CD4-positive, alpha-beta memory T cell (primary cell): Measurements from ENCODE around the gene DUSP14. TPM values are rescaled to one million over a fixed set of nuclear protein-coding genes. Genes with fewer than 3 reads are reported as not detected.
A peak's percentile ranks its signal among the peaks of the same experiment; 100 is the strongest.

ENCODE experiments used
- CTCF ChIA-PET: fragments of 350-600 bp; sonication (Branson Sonifier 250); formaldehyde crosslinking; loops from one replicate; lab custom pipeline; 2021; ENCODE audit warnings: inconsistent platforms; ENCODE audit not compliant: partially characterized antibody; lab: Charles Lee
- POLR2A ChIA-PET: fragments of 350-600 bp; sonication (Branson Sonifier 250); formaldehyde crosslinking; loops from one replicate; lab custom pipeline; 2021; ENCODE audit not compliant: partially characterized antibody; lab: Charles Lee
- DNase-seq, 5 donors: peaks; one replicate each; pipeline versions ENCODE4 v3.0.0 to v3.0.0-alpha.2; 2020 to 2022; ENCODE audit warnings: mixed read lengths in 1 of 5
- H3K27ac ChIP-seq: one replicate; pipeline ENCODE4 v1.7.0; 2013; ENCODE audit warnings: low read depth, low read length
- H3K27me3 ChIP-seq: 2 replicates; pipeline ENCODE4 v1.7.0; 2013; ENCODE audit warnings: mild to moderate bottlenecking, low read length, moderate library complexity; ENCODE audit not compliant: insufficient read depth
- H3K36me3 ChIP-seq: 2 replicates; pipeline ENCODE4 v1.7.0; 2013; ENCODE audit warnings: mild to moderate bottlenecking, low read length, moderate library complexity; ENCODE audit not compliant: insufficient read depth
- H3K4me1 ChIP-seq: 2 replicates; pipeline ENCODE4 v1.7.0; 2013; ENCODE audit warnings: mild to moderate bottlenecking, low read length, moderate library complexity; ENCODE audit not compliant: insufficient read depth
- H3K4me3 ChIP-seq, 2 donors: one replicate each; pipeline ENCODE4 v1.7.0; 2013; ENCODE audit warnings: low read length in 2 of 2, mild to moderate bottlenecking in 1 of 2
- H3K9me3 ChIP-seq, 2 donors: one replicate each; pipeline ENCODE4 v1.7.0; 2013; ENCODE audit warnings: low read length in 2 of 2, control low read depth in 1 of 2; ENCODE audit not compliant: control insufficient read depth in 1 of 2
- H3K27ac Mint-ChIP-seq, 7 donors: one replicate each; pipeline ENCODE4 v1.8.0; 2020 to 2021; ENCODE audit warnings: mixed read lengths in 7 of 7, mild to moderate bottlenecking in 6 of 7, inconsistent platforms in 3 of 7, moderate library complexity in 3 of 7
- H3K27me3 Mint-ChIP-seq, 2 donors: one replicate each; pipeline ENCODE4 v1.8.0; 2020 to 2021; ENCODE audit warnings: mixed read lengths in 2 of 2
- H3K36me3 Mint-ChIP-seq, 2 donors: one replicate each; pipeline ENCODE4 v1.8.0; 2020 to 2021; ENCODE audit warnings: mixed read lengths in 2 of 2, inconsistent platforms in 1 of 2, mild to moderate bottlenecking in 1 of 2
- H3K4me1 Mint-ChIP-seq, 4 donors: one replicate each; pipeline ENCODE4 v1.8.0; 2020 to 2021; ENCODE audit warnings: mixed read lengths in 4 of 4, mild to moderate bottlenecking in 1 of 4
- H3K4me3 Mint-ChIP-seq, 8 donors: one replicate each; pipeline ENCODE4 v1.8.0; 2020 to 2021; ENCODE audit warnings: mixed read lengths in 8 of 8, mild to moderate bottlenecking in 7 of 8, moderate library complexity in 6 of 8, inconsistent platforms in 3 of 8
- H3K9me3 Mint-ChIP-seq, 8 donors: one replicate each; pipeline ENCODE4 v1.8.0; 2020 to 2021; ENCODE audit warnings: mixed read lengths in 8 of 8, mild to moderate bottlenecking in 5 of 8, inconsistent platforms in 3 of 8, moderate library complexity in 1 of 8
- intact Hi-C: fragments of 100-400 bp; cut with micrococcal nuclease; formaldehyde crosslinking; loops from one replicate; pipeline ENCODE4 v1.15.1; 2023
- polyA plus RNA-seq, 2 donors: library from polyadenylated mRNA; unstranded; fragments of 300-500 nt; fragmentation: Illumina TruSeq; gene quantifications; one replicate each; pipeline ENCODE4 v1.2.3, GENCODE V29; 2021
- total RNA-seq, 2 experiments: library from RNA; stranded (reverse); gene quantifications; one replicate each; pipeline ENCODE4 v1.2.3, GENCODE V29; 2021

The DUSP14 gene
- total and polyA plus RNA-seq, 4 experiments from 2014 or later, result 6.6 to 17.6 (median 11.8) TPM

DNA sequence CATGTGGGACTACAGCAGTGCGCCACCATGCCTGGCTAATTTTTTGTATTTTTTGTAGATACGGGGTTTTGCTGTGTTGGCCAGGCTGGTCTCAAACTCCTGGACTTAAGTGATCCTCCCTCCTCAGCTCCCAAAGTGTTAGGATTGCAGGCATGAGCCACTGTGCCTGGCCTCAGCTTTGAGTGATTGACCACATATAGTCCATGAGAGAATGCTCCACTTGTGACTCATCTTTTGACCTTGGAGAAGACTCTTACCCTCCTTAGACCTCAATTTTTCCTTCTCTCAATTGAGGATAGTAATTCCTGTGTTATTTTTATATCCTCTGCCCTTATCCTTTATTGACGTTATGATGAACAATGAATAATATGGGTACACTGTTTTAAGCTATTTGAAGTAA, 30.9 kb upstream of the DUSP14 start:
- H3K9me3 ChIP-seq, result no peaks in the 10 kb centered on the region
- no peak overlapping the region for H3K4me3 ChIP-seq
- intact Hi-C loops, result no loop called here
- no peaks in the 10 kb centered on the region for H3K27me3 ChIP-seq
- H3K27ac ChIP-seq, result no peak overlapping the region
- no peaks in the 10 kb centered on the region for H3K27me3 Mint-ChIP-seq
- no peaks in the 10 kb centered on the region for H3K4me1 ChIP-seq
- ChIA-PET POLR2A (interaction anchor here (0.7 kb wide), 1 partner anchor 17 kb away, joined by 3 read pairs; no protein-coding TSS in a partner anchor), CTCF (no interaction called here)
- H3K4me1 Mint-ChIP-seq, result peaks cover 0 to 2% (median 0%) of the 10 kb centered on the region in 4 donors
- H3K27ac Mint-ChIP-seq, result no peak overlapping the region
- H3K4me3 Mint-ChIP-seq, result no peak overlapping the region
- H3K36me3 ChIP-seq, result no peaks in the 10 kb centered on the region
- no peaks in the 10 kb centered on the region for H3K9me3 Mint-ChIP-seq
- H3K36me3 Mint-ChIP-seq, result peaks cover 10 to 34% of the 10 kb centered on the region in 2 donors
- DNase-seq, result no peak

DNA sequence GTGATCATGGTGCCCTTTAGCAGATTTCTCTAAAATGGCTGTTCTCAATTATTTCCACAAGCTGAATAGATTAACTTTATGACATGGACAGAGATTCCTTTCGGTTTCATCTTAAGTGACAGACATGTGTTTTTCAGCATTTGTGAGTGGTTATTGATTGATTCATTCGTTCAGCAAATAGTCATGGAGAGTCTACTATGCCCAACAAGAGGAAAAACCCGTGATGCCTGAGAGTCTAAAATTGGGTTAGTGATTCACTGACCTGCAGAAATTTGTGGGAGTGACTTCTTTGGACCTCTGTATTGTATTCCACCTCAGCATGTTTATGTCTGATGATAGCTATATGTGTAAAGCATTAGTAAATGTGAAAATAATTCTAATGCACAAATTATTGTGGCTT, 28.0 kb upstream of the DUSP14 start:
- no peaks in the 10 kb centered on the region for H3K27me3 Mint-ChIP-seq
- H3K9me3 Mint-ChIP-seq, result no peaks in the 10 kb centered on the region
- Histone ChIP-seq H3K36me3 (peaks cover 5% of the 10 kb centered on the region), H3K27ac (no peak overlapping the region), H3K27me3 (no peaks in the 10 kb centered on the region), H3K4me1 (peaks cover 6% of the 10 kb centered on the region), H3K9me3 (no peaks in the 10 kb centered on the region), H3K4me3 (no peak overlapping the region)
- no peak overlapping the region for H3K4me3 Mint-ChIP-seq
- POLR2A ChIA-PET, result no interaction called here
- DNase-seq, result no peak
- peaks cover 29 to 44% of the 10 kb centered on the region in 2 donors for H3K36me3 Mint-ChIP-seq
- H3K4me1 Mint-ChIP-seq, result peaks cover 0 to 8% (median 5%) of the 10 kb centered on the region in 4 donors
- intact Hi-C loops, result no loop called here
- peak overlapping the region in 1 of 7 donors; percentile 5 for H3K27ac Mint-ChIP-seq
- CTCF ChIA-PET, result interaction anchor here (1.0 kb wide), 1 partner anchor 11 kb away, joined by 3 read pairs; no protein-coding TSS in a partner anchor

DNA sequence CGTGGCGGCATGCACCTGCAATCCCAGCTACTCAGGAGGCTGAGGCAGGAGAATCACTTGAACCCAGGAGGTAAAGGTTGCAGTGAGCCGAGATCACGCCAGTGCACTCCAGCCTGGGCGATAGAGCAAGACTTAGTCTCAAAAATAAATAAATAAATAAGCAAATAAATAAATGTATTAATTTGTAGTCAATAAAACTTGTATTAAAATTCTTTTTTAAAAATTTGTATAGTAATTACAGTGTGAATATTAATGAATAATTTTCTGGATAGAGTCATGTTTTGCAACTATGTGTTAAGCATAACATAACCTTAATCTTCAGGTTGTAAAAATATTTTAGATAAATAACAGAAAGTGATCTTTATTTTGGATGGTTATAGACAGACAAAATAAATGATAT, 27.2 kb upstream of the DUSP14 start:
- no peak overlapping the region for H3K27ac Mint-ChIP-seq
- H3K36me3 ChIP-seq, result peaks cover 5% of the 10 kb centered on the region
- intact Hi-C loops, result no loop called here
- no peaks in the 10 kb centered on the region for H3K9me3 Mint-ChIP-seq
- H3K4me1 Mint-ChIP-seq, result peaks cover 0 to 8% (median 5%) of the 10 kb centered on the region in 4 donors
- no peaks in the 10 kb centered on the region for H3K27me3 ChIP-seq
- ChIA-PET POLR2A (no interaction called here), CTCF (no interaction called here)
- H3K27ac ChIP-seq, result no peak overlapping the region
- peaks cover 6% of the 10 kb centered on the region for H3K4me1 ChIP-seq
- no peak overlapping the region for H3K4me3 Mint-ChIP-seq
- no peaks in the 10 kb centered on the region for H3K9me3 ChIP-seq
- no peak for DNase-seq
- H3K36me3 Mint-ChIP-seq, result peaks cover 30 to 49% of the 10 kb centered on the region in 2 donors
- no peaks in the 10 kb centered on the region for H3K27me3 Mint-ChIP-seq
- H3K4me3 ChIP-seq, result no peak overlapping the region

DNA sequence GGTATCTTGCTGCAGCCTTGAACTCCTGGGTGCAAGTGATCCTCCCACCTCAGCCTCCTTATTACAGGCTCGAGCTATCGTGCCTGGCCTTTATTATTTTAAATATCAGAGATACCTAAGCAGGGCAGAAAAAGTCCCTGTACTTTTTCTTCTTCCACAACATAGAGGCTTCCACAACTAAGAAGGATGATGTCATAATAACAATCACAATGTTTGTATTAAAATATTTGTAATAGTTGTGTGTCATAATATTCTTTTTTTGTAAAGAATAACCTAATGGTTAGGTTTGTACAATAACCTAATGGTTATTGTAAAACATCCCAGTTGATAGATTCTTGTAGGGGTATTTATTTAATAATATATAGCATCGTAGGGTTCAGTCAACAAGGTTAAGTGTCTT, 26.7 kb upstream of the DUSP14 start:
- no peak overlapping the region for H3K27ac ChIP-seq
- DNase-seq, result no peak
- Mint-ChIP-seq H3K4me3 (no peak overlapping the region), H3K4me1 (peaks cover 0 to 8% (median 5%) of the 10 kb centered on the region in 4 donors), H3K27ac (no peak overlapping the region), H3K27me3 (no peaks in the 10 kb centered on the region), H3K36me3 (peaks cover 29 to 50% of the 10 kb centered on the region in 2 donors), H3K9me3 (no peaks in the 10 kb centered on the region)
- CTCF ChIA-PET, result no interaction called here
- no peaks in the 10 kb centered on the region for H3K9me3 ChIP-seq
- H3K27me3 ChIP-seq, result no peaks in the 10 kb centered on the region
- no peak overlapping the region for H3K4me3 ChIP-seq
- intact Hi-C loops, result no loop called here
- POLR2A ChIA-PET, result no interaction called here
- peaks cover 5% of the 10 kb centered on the region for H3K36me3 ChIP-seq
- peaks cover 6% of the 10 kb centered on the region for H3K4me1 ChIP-seq

DNA sequence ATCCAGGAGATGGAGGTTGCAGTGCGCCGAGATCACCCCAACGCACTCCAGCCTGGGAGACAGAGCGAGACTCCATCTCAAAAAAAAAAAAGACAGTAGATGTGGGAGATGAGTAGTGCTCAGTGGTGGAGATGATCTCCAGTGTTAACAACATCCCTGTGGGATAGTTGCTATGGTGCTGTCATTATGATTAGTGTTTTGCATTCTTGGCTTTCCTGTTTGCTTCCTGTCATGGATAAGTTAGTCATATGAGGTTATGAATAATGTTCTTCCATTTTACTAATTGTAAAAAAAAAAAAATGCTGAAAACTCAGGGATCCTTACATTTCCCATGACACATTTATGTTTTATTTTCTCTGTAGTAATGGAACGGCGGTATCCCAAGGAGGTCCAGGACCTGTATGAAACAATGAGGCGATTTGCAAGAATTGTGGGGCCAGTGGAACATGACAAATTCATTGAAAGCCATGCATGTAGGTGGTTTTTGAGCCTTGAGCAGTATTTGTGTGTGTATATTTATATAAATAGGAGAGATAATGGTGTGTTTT, 24.5 kb upstream of the DUSP14 start:
- Mint-ChIP-seq H3K27ac (peak overlapping the region in 1 of 7 donors; percentile 41), H3K27me3 (no peaks in the 10 kb centered on the region), H3K4me1 (peaks cover 0 to 8% (median 5%) of the 10 kb centered on the region in 4 donors), H3K9me3 (no peaks in the 10 kb centered on the region), H3K4me3 (no peak overlapping the region), H3K36me3 (peaks cover 29 to 52% of the 10 kb centered on the region in 2 donors)
- no peak for DNase-seq
- Histone ChIP-seq H3K27ac (no peak overlapping the region), H3K9me3 (no peaks in the 10 kb centered on the region), H3K4me3 (no peak overlapping the region), H3K36me3 (peaks cover 9% of the 10 kb centered on the region), H3K27me3 (no peaks in the 10 kb centered on the region), H3K4me1 (peaks cover 6% of the 10 kb centered on the region)
- intact Hi-C loops, result no loop called here
- CTCF ChIA-PET, result no interaction called here
- POLR2A ChIA-PET, result no interaction called here

DNA sequence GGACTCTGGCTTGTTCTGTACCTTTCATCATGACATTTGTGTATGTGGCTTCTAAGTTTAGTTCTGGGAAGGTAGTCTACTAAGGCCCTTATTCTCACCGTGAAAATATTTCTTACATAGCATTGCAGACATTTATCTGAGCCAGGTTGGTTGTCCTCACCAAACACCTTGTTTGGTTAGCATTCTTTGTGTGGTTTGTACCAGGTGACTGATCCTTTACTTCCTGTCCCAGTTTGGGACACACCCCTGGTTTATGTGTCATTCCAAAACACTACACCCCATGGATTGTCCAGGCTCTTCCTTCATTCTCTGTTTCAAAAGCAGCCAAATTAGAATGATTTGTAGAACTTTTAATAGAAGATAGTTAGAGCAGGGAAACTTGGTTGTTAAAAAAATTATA, 23.2 kb upstream of the DUSP14 start:
- no peak for DNase-seq
- no peaks in the 10 kb centered on the region for H3K27me3 Mint-ChIP-seq
- Histone ChIP-seq H3K9me3 (no peaks in the 10 kb centered on the region), H3K27me3 (no peaks in the 10 kb centered on the region), H3K4me3 (no peak overlapping the region), H3K4me1 (peaks cover 6% of the 10 kb centered on the region), H3K27ac (no peak overlapping the region), H3K36me3 (peaks cover 20% of the 10 kb centered on the region)
- peak overlapping the region in 3 of 7 donors; percentile 47 to 72 (median 48) for H3K27ac Mint-ChIP-seq
- intact Hi-C loops, result no loop called here
- CTCF ChIA-PET, result no interaction called here
- POLR2A ChIA-PET, result no interaction called here
- H3K4me3 Mint-ChIP-seq, result no peak overlapping the region
- H3K4me1 Mint-ChIP-seq, result peaks cover 0 to 8% (median 5%) of the 10 kb centered on the region in 4 donors
- no peaks in the 10 kb centered on the region for H3K9me3 Mint-ChIP-seq
- peaks cover 41 to 54% of the 10 kb centered on the region in 2 donors for H3K36me3 Mint-ChIP-seq

DNA sequence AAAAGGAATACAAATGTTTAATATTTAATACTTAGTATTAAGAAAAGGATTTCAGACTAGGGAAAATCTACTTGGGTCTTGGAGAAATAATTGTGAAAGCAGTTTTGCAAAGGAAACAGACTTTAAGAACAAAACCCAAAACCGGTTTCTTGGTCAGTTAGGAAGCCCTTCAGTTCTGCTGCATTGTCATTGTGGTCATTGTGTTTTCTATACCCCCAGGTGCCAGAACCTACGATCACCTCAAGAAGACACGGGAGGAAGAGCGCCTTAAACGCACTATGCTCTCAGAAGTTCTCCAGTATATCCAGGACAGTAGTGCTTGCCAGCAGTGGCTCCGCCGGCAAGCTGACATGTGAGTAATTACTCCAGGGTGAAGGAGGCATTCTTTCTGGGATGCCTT, 19.5 kb upstream of the DUSP14 start:
- intact Hi-C loops, result no loop called here
- no peak overlapping the region for H3K4me3 ChIP-seq
- Mint-ChIP-seq H3K27me3 (no peaks in the 10 kb centered on the region), H3K27ac (peak overlapping the region in 1 of 7 donors; percentile 34), H3K9me3 (no peaks in the 10 kb centered on the region), H3K4me1 (peaks cover 0 to 8% (median 4%) of the 10 kb centered on the region in 4 donors), H3K36me3 (peaks cover 56 to 61% of the 10 kb centered on the region in 2 donors), H3K4me3 (no peak overlapping the region)
- H3K27me3 ChIP-seq, result no peaks in the 10 kb centered on the region
- DNase-seq, result no peak
- H3K9me3 ChIP-seq, result no peaks in the 10 kb centered on the region
- ChIA-PET CTCF (no interaction called here), POLR2A (no interaction called here)
- H3K36me3 ChIP-seq, result peaks cover 37% of the 10 kb centered on the region
- peaks cover 6% of the 10 kb centered on the region for H3K4me1 ChIP-seq
- H3K27ac ChIP-seq, result no peak overlapping the region
